Keratinocyte (primary cell): ENCODE measurements around the gene CETN3. TPM values are rescaled to one million over a fixed set of nuclear protein-coding genes. Genes with fewer than 3 reads are reported as not detected.

ENCODE experiments used
- DNase-seq: peaks from one replicate; pipeline ENCODE4 v3.0.0-alpha.2; 2011; ENCODE audit warnings: low read depth, missing footprints, low spot score
- FAIRE-seq: peaks from 2 replicates; lab custom pipeline; 2011; peaks lifted over from hg19 to GRCh38; lab: Jason Lieb, UNC
- H2AFZ ChIP-seq: 2 replicates; pipeline ENCODE4 v1.6.0; 2012; ENCODE audit warnings: low read length, control low read depth, inconsistent platforms; ENCODE audit not compliant: control insufficient read depth
- H3K27ac ChIP-seq: 2 replicates; pipeline ENCODE4 v1.5.1; 2011; ENCODE audit warnings: low read length; ENCODE audit not compliant: control insufficient read depth, insufficient read depth
- H3K27me3 ChIP-seq: 3 replicates; pipeline ENCODE4 v1.6.0; 2011; ENCODE audit warnings: low read length; ENCODE audit not compliant: control insufficient read depth, insufficient read depth; ENCODE audit errors: extremely low read depth
- H3K36me3 ChIP-seq, 2 experiments: 2 replicates in 1 of 2; 3 replicates in 1 of 2; pipeline ENCODE4 v1.5.1; 2011; ENCODE audit warnings: low read length in 2 of 2, mild to moderate bottlenecking in 1 of 2; ENCODE audit not compliant: control insufficient read depth in 2 of 2, insufficient read depth in 2 of 2; ENCODE audit errors: extremely low read depth in 1 of 2
- H3K4me1 ChIP-seq: 3 replicates; pipeline ENCODE4 v1.5.1; 2011; ENCODE audit warnings: low read length; ENCODE audit not compliant: control insufficient read depth, insufficient read depth; ENCODE audit errors: extremely low read depth
- H3K4me2 ChIP-seq: 3 replicates; pipeline ENCODE4 v1.6.0; 2011; ENCODE audit warnings: low read depth, low read length; ENCODE audit not compliant: control insufficient read depth, insufficient read depth; ENCODE audit errors: extremely low read depth
- H3K4me3 ChIP-seq, 3 experiments: fragments of 200-600 bp in 1 of 3; sonication (generic) in 1 of 3; 2 replicates in 2 of 3; 3 replicates in 1 of 3; pipeline ENCODE4 v1.5.1; 2011 to 2016; ENCODE audit warnings: low read length in 3 of 3, mild to moderate bottlenecking in 3 of 3, control low read depth in 2 of 3, inconsistent platforms in 1 of 3, low read depth in 1 of 3, mixed read lengths in 1 of 3, mixed run types in 1 of 3, moderate library complexity in 1 of 3; ENCODE audit not compliant: control insufficient read depth in 2 of 3, insufficient read depth in 2 of 3; ENCODE audit errors: extremely low read depth in 1 of 3
- H3K79me2 ChIP-seq: 2 replicates; pipeline ENCODE4 v1.6.0; 2012; ENCODE audit warnings: low read length; ENCODE audit not compliant: control insufficient read depth, insufficient read depth
- H3K9ac ChIP-seq: 3 replicates; pipeline ENCODE4 v1.6.0; 2011; ENCODE audit warnings: low read length; ENCODE audit not compliant: control insufficient read depth, insufficient read depth; ENCODE audit errors: extremely low read depth
- H3K9me1 ChIP-seq: 3 replicates; pipeline ENCODE4 v1.6.0; 2011; ENCODE audit warnings: low read length; ENCODE audit not compliant: control insufficient read depth, insufficient read depth; ENCODE audit errors: extremely low read depth
- H3K9me3 ChIP-seq: 2 replicates; pipeline ENCODE4 v1.5.1; 2012; ENCODE audit warnings: low read depth, low read length; ENCODE audit not compliant: control insufficient read depth
- H4K20me1 ChIP-seq: 3 replicates; pipeline ENCODE4 v1.6.0; 2011; ENCODE audit warnings: low read length; ENCODE audit not compliant: control insufficient read depth, insufficient read depth; ENCODE audit errors: extremely low read depth
- CTCF ChIP-seq, 3 experiments: IDR thresholded peaks in 1 of 3; conservative IDR thresholded peaks in 1 of 3; optimal IDR thresholded peaks in 1 of 3; 2 replicates in 2 of 3; 3 replicates in 1 of 3; pipeline versions ENCODE3 to v1.5.1; 2011; ENCODE audit warnings: low read length in 3 of 3, mild to moderate bottlenecking in 3 of 3, moderate library complexity in 2 of 3, control low read depth in 1 of 3, inconsistent platforms in 1 of 3; ENCODE audit not compliant: insufficient read depth in 2 of 3; ENCODE audit errors: extremely low read depth in 1 of 3
- EZH2 ChIP-seq: IDR thresholded peaks from one replicate; pipeline ENCODE4 v1.6.1; 2012; ENCODE audit warnings: inconsistent platforms, mild to moderate bottlenecking, low read length, moderate library complexity
- dilution Hi-C: fragments of 300-500 bp; cut with MboI; formaldehyde crosslinking; loops from one replicate; pipeline ENCODE4 v1.7.0; 2020; ENCODE audit warnings: low sequenced_read_pairs; ENCODE audit not compliant: extremely low pct_ligation_motif_present
- polyA plus RNA-seq, 5 experiments: library from polyadenylated mRNA; depleted of rRNA in 3 of 5; stranded (reverse) in 3 of 5; stranded (forward) in 1 of 5; unstranded in 1 of 5; fragments of >200 nt; gene quantifications; 1 replicate in 1 of 5; 2 replicates in 3 of 5; 3 replicates in 1 of 5; pipeline versions ENCODE4 v1.2.1 to v1.2.3, GENCODE V29; 2011 to 2012; ENCODE audit warnings: missing spikeins in 2 of 5, low read depth in 1 of 5, low replicate concordance in 1 of 5

Gene CETN3
- polyA plus RNA-seq, 1 donor (not counting 4 experiments of a cell fraction or from before 2014, with no cell fraction given) = 31.2 TPM

DNA sequence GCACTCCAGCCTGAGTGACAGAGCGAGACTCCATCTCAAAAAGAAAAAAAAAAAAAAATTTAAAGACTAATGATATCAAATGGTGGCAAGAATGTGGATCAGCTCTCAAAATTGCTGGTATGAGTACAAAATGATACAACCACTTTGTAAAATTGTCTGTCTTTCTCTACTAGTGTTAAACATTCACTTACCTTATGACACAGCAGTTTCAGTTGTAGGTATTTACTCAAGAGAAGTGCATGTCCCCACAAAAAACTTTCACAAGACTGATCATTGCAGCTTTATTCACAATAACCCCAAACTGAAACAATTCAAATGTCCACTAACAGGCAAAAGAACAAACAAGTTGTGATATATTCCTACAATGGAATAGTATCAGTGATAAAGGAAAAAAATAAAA lies 14.7 kb upstream of the CETN3 start:
- Histone ChIP-seq H3K9me1 (no peaks in the 10 kb centered on the region), H3K9me3 (no peaks in the 10 kb centered on the region), H3K4me3 (no peak overlapping the region), H3K4me1 (no peaks in the 10 kb centered on the region), H3K36me3 (no peaks in the 10 kb centered on the region), H3K4me2 (no peak overlapping the region), H3K79me2 (no peaks in the 10 kb centered on the region), H3K9ac (no peak overlapping the region), H3K27me3 (no peaks in the 10 kb centered on the region), H2AFZ (no peak overlapping the region), H3K27ac (no peak overlapping the region), H4K20me1 (no peaks in the 10 kb centered on the region)
- no peak for TF ChIP-seq CTCF (optimal IDR thresholded peaks at IDR 0.05 in 1 of 3, IDR thresholded peaks at IDR 0.05 in 1 of 3, conservative IDR thresholded peaks at IDR 0.05 in 1 of 3; ENCODE audit: extremely low read depth in 1 of 3, insufficient read depth in 2 of 3, low read length in 3 of 3)
- no peak for TF ChIP-seq EZH2
- dilution Hi-C loops = no loop called here
- DNase-seq = no peak
- FAIRE-seq = no peak

- Histone ChIP-seq H3K36me3 (no peaks in the 10 kb centered on the region), H3K4me1 (no peaks in the 10 kb centered on the region), H3K27ac (no peak overlapping the region), H3K4me2 (no peak overlapping the region), H3K9ac (no peak overlapping the region), H3K9me3 (no peaks in the 10 kb centered on the region), H3K79me2 (no peaks in the 10 kb centered on the region), H3K9me1 (no peaks in the 10 kb centered on the region), H3K27me3 (no peaks in the 10 kb centered on the region), H4K20me1 (no peaks in the 10 kb centered on the region), H2AFZ (no peak overlapping the region), H3K4me3 (no peak overlapping the region)
- dilution Hi-C loops = no loop called here
- no peak for FAIRE-seq
- DNase-seq = no peak
- TF ChIP-seq CTCF (optimal IDR thresholded peaks at IDR 0.05 in 1 of 3, IDR thresholded peaks at IDR 0.05 in 1 of 3, conservative IDR thresholded peaks at IDR 0.05 in 1 of 3; ENCODE audit: extremely low read depth in 1 of 3, insufficient read depth in 2 of 3, low read length in 3 of 3) (peak in 2 of 3 experiments; percentile 28 to 39), EZH2 (no peak)
Measured at GRCh38 chr5:90421136-90421535, 11.6 kb upstream of the CETN3 start.
